GM23248 (cell line): ENCODE measurements around the gene KSR2.

Experiments used
- EZH2 ChIP-seq: fragments of 200-600 bp; sonication (generic); IDR thresholded peaks from 2 replicates; pipeline ENCODE4 v1.6.1; 2018; ENCODE audit warnings: antibody characterized with exemption, mild to moderate bottlenecking; ENCODE audit not compliant: insufficient read depth, poor library complexity, severe bottlenecking
- EZH2phosphoT487 ChIP-seq: fragments of 200-600 bp; sonication (generic); IDR thresholded peaks from 2 replicates; pipeline ENCODE4 v1.6.1; 2018; ENCODE audit warnings: antibody characterized with exemption, moderate library complexity, mild to moderate bottlenecking, low read depth; ENCODE audit not compliant: insufficient read depth

DNA sequence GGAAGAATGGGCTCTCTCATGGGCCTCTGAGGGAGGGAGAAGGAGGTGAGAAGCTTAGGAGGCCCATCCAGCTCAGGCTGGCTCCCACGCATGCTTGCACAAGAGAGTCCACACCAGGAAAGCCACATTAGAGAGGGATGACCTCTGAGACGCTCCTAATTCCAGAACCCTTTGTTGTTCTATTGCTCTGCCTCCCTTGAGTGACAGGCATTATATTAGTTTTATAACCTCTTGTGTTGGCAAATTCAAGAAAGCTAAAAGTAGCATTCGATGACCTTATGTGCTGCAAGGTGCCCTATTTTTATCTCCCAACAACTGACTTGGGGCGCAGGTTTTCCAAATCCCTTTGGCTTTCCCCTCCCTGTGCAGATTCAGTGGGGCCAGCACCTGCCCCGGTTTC lies 190.1 kb downstream of the KSR2 start:
- TF ChIP-seq EZH2 (no peak), EZH2phosphoT487 (no peak)
